ENCODE measurements around the gene SPIRE1.

DNA sequence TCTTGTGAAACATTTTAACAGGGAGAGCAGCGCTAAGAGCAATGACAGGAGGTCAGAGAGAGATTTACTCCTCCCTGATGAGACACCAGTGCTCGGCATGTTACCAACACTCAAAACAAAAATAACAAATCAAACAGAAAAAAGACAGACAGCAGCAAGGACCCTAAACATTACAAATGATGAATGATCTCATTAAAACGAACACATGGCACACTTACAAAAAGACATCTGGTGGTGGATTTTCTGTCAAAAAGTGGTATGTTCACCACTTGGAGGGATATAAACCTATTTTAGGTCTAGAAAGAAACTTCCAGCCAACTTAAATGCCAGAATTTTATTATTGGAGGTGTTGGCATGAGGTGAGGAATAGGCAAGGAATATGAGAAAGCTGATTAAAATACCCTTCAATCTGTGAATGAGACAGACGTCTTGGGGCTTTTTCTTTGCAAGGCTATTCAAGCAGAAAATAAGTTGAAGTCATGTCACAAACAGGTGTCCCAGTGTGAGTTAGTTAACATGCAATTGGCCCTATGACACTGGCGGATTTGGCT is 137.4 kb downstream of the SPIRE1 start:
- TF ChIP-seq, protein P1, sequence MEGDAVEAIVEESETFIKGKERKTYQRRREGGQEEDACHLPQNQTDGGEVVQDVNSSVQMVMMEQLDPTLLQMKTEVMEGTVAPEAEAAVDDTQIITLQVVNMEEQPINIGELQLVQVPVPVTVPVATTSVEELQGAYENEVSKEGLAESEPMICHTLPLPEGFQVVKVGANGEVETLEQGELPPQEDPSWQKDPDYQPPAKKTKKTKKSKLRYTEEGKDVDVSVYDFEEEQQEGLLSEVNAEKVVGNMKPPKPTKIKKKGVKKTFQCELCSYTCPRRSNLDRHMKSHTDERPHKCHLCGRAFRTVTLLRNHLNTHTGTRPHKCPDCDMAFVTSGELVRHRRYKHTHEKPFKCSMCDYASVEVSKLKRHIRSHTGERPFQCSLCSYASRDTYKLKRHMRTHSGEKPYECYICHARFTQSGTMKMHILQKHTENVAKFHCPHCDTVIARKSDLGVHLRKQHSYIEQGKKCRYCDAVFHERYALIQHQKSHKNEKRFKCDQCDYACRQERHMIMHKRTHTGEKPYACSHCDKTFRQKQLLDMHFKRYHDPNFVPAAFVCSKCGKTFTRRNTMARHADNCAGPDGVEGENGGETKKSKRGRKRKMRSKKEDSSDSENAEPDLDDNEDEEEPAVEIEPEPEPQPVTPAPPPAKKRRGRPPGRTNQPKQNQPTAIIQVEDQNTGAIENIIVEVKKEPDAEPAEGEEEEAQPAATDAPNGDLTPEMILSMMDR (IDR thresholded peaks at IDR 0.05; ENCODE audit: insufficient read depth, low read length, poor library complexity, severe bottlenecking), result no peak
- TF ChIP-seq EZH2phosphoT487 (conservative IDR thresholded peaks at IDR 0.05; ENCODE audit: low read length), result no peak
